GM08714 (cell line): ENCODE results near the gene PARP6.

Experiments
- H3K4me3 ChIP-seq: fragments of 200-500 bp; sonication (Bioruptor generic); 2 replicates; pipeline ENCODE4 v1.5.1; 2014; ENCODE audit warnings: mild to moderate bottlenecking, low read length, inconsistent platforms
- ZNF274 ChIP-seq: IDR thresholded peaks from 2 replicates; pipeline ENCODE4 v1.6.1; 2012; ENCODE audit warnings: mild to moderate bottlenecking, low read depth, low read length

PARP6 gene

GRCh38 chr15:72203507-72203837 lies 68.9 kb downstream of the PARP6 start:
- H3K4me3 ChIP-seq: no peak overlapping the region
- TF ChIP-seq ZNF274: no peak

GRCh38 chr15:72202801-72203506 lies 69.4 kb downstream of the PARP6 start:
- TF ChIP-seq ZNF274: no peak
- H3K4me3 ChIP-seq: no peak overlapping the region

- H3K4me3 ChIP-seq: no peak overlapping the region
- TF ChIP-seq ZNF274: no peak
These were observed 70.1 kb downstream of the PARP6 start for GRCh38 chr15:72202302-72202701.

GRCh38 chr15:72201391-72201921 lies 70.9 kb downstream of the PARP6 start:
- TF ChIP-seq ZNF274: no peak
- H3K4me3 ChIP-seq: no peak overlapping the region

GRCh38 chr15:72200395-72201237 lies 71.7 kb downstream of the PARP6 start:
- H3K4me3 ChIP-seq: no peak overlapping the region
- no peak for TF ChIP-seq ZNF274

- H3K4me3 ChIP-seq: no peak overlapping the region
These were observed 72.6 kb downstream of the PARP6 start for GRCh38 chr15:72199721-72200212.

GRCh38 chr15:72199205-72199515 lies 73.2 kb downstream of the PARP6 start:
- no peak for TF ChIP-seq ZNF274
- H3K4me3 ChIP-seq: no peak overlapping the region

More at GRCh38 chr15:72199721-72200212, 72.6 kb downstream of the PARP6 start:
- no peak for TF ChIP-seq ZNF274

GRCh38 chr15:72198356-72199204 lies 73.8 kb downstream of the PARP6 start:
- H3K4me3 ChIP-seq: no peak overlapping the region
- TF ChIP-seq ZNF274: no peak

- TF ChIP-seq ZNF274: no peak
- no peak within 1 kb of the TSS for H3K4me3 ChIP-seq
These were observed 74.6 kb downstream of the PARP6 start, which contains the start of gene GRAMD2A for GRCh38 chr15:72197460-72198355. Gene GRAMD2A (minus strand): TSS chr15:72197787.

GRCh38 chr15:72197041-72197459 lies 75.3 kb downstream of the PARP6 start:
- H3K4me3 ChIP-seq: no peak overlapping the region
- no peak for TF ChIP-seq ZNF274

GRCh38 chr15:72196409-72197040 lies 75.8 kb downstream of the PARP6 start:
- H3K4me3 ChIP-seq: no peak overlapping the region
- TF ChIP-seq ZNF274: no peak

GRCh38 chr15:72195101-72195511 lies 77.2 kb downstream of the PARP6 start:
- no peak overlapping the region for H3K4me3 ChIP-seq
- no peak for TF ChIP-seq ZNF274
